ENCODE data around the gene RFC4. TPM values are rescaled to one million over a fixed set of nuclear protein-coding genes. Genes with fewer than 3 reads are reported as not detected.

Gene RFC4
- total and polyA plus RNA-seq, 2 of the 8 experiments (the other 6 are each of a cell fraction or from before 2014, with no cell fraction given) = 21.8 to 86.9 TPM

GRCh38 chr3:186798239-186798874 lies 7.9 kb downstream of the RFC4 start (continued):
- TF ChIP-seq HDAC2 (IDR thresholded peaks at IDR 0.05; ENCODE audit: borderline replicate concordance in 1 of 2, low read depth in 2 of 2, low read length in 2 of 2) (no peak), SP2 (IDR thresholded peaks at IDR 0.05; ENCODE audit: low read length) (no peak), ATF2 (IDR thresholded peaks at IDR 0.05; ENCODE audit: low read length) (no peak)

Data from H1 (cell line).